GM12878 (cell line): ENCODE data around the gene TBXA2R. TPM values are rescaled to one million over a fixed set of nuclear protein-coding genes. Genes with fewer than 3 reads are reported as not detected.

ENCODE experiments used
- ATAC-seq: fragments of 200-7000 bp; cut with Tn5 transposase; 3 replicates; pipeline ENCODE4 v1.9.1; 2020; ENCODE audit warnings: mild to moderate bottlenecking, moderate library complexity
- BruUV-seq: library from RNA; stranded (reverse); fragments of 400-500 nt; replicated peaks from 2 replicates; lab custom pipeline; 2021; lab: Mats Ljungman, UMichigan
- CTCF ChIA-PET: fragments of 300-600 bp; sonication (Branson Sonifier 250); formaldehyde crosslinking; extraction: SDS; loops from one replicate; lab custom pipeline; 2021; ENCODE audit warnings: inconsistent platforms; lab: Yijun Ruan, JAX
- POLR2A ChIA-PET: fragments of 350-600 bp; formaldehyde crosslinking; extraction: SDS; loops from one replicate; lab custom pipeline; 2021; ENCODE audit warnings: inconsistent platforms; lab: Charles Lee
- RAD21 ChIA-PET: fragments of 300-600 bp; sonication (Branson Sonifier 250); formaldehyde crosslinking; loops from one replicate; lab custom pipeline; 2023; ENCODE audit warnings: antibody characterized with exemption; ENCODE audit not compliant: unreplicated experiment; lab: Charles Lee
- SMC1A ChIA-PET: fragments of 300-600 bp; sonication (Branson Sonifier 250); formaldehyde crosslinking; loops from one replicate; lab custom pipeline; 2023; ENCODE audit not compliant: unreplicated experiment, uncharacterized antibody; lab: Charles Lee
- DNase-seq: peaks from one replicate; pipeline ENCODE4 v3.0.0-alpha.2; 2011; ENCODE audit warnings: low read depth, low spot score
- FAIRE-seq: peaks from 3 replicates; lab custom pipeline; 2011; peaks lifted over from hg19 to GRCh38; lab: Jason Lieb, UNC
- H2AFZ ChIP-seq: 2 replicates; pipeline ENCODE4 v1.6.0; 2011; ENCODE audit warnings: low read depth, low read length, control low read depth; ENCODE audit not compliant: control insufficient read depth
- H3K27ac ChIP-seq: 2 replicates; pipeline ENCODE4 v1.5.1; 2011; ENCODE audit warnings: control low read depth; ENCODE audit not compliant: control insufficient read depth, insufficient read depth
- H3K27me3 ChIP-seq, 2 experiments: replicated peaks in 1 of 2; 2 replicates each; pipeline versions ENCODE4 v1.6.0 to v1.6.1; 2011; ENCODE audit warnings: low read length in 1 of 2; ENCODE audit not compliant: control insufficient read depth in 2 of 2, insufficient read depth in 2 of 2
- H3K36me3 ChIP-seq, 2 experiments: 2 replicates each; pipeline ENCODE4 v1.5.1; 2011; ENCODE audit warnings: low read length in 1 of 2; ENCODE audit not compliant: control insufficient read depth in 2 of 2, insufficient read depth in 2 of 2
- H3K4me1 ChIP-seq: 2 replicates; pipeline ENCODE4 v1.6.1; 2011; ENCODE audit warnings: mild to moderate bottlenecking, low read length, moderate library complexity, mixed read lengths; ENCODE audit not compliant: control insufficient read depth, insufficient read depth
- H3K4me2 ChIP-seq: 2 replicates; pipeline ENCODE4 v1.6.0; 2011; ENCODE audit warnings: control low read depth; ENCODE audit not compliant: control insufficient read depth, insufficient read depth
- H3K4me3 ChIP-seq: fragments of 200-600 bp; sonication (generic); 2 replicates; pipeline ENCODE4 v1.5.1; 2016
- H3K79me2 ChIP-seq: 2 replicates; pipeline ENCODE4 v1.6.0; 2011; ENCODE audit warnings: low read length; ENCODE audit not compliant: control insufficient read depth, insufficient read depth
- H3K9ac ChIP-seq: 2 replicates; pipeline ENCODE4 v1.8.0; 2011; ENCODE audit warnings: low read length, control low read depth, mixed read lengths; ENCODE audit not compliant: control insufficient read depth, insufficient read depth
- H3K9me3 ChIP-seq: replicated peaks from 3 replicates; pipeline ENCODE4 v1.5.1; 2011; ENCODE audit warnings: mild to moderate bottlenecking, low read length; ENCODE audit not compliant: control insufficient read depth, insufficient read depth
- H4K20me1 ChIP-seq: 2 replicates; pipeline ENCODE4 v1.6.0; 2011; ENCODE audit not compliant: control insufficient read depth, insufficient read depth
- BMI1 ChIP-seq: fragments of 450-650 bp; IDR thresholded peaks from 2 replicates; pipeline ENCODE4 v1.6.1; 2016; ENCODE audit warnings: mild to moderate bottlenecking, moderate library complexity, borderline replicate concordance
- BRCA1 ChIP-seq: IDR thresholded peaks from 2 replicates; pipeline ENCODE4 v1.6.1; 2011; ENCODE audit warnings: low read depth, low read length, improper control_type of control experiment
- CEBPB ChIP-seq, 2 experiments: fragments of 150-350 bp in 1 of 2; IDR thresholded peaks; 2 replicates each; pipeline ENCODE4 v1.6.1; 2012 to 2014; ENCODE audit warnings: low read depth in 2 of 2, low read length in 2 of 2, borderline replicate concordance in 1 of 2, inconsistent platforms in 1 of 2
- CTCF ChIP-seq, 3 experiments: IDR thresholded peaks in 2 of 3; conservative IDR thresholded peaks in 1 of 3; 2 replicates each; pipeline ENCODE4 v1.5.1; 2011; ENCODE audit warnings: low read depth in 3 of 3, low read length in 3 of 3, mild to moderate bottlenecking in 3 of 3, control low read depth in 2 of 3, moderate library complexity in 2 of 3, inconsistent platforms in 1 of 3, mixed read lengths in 1 of 3; ENCODE audit not compliant: control insufficient read depth in 2 of 3, insufficient read depth in 1 of 3; ENCODE audit errors: extremely low read depth in 1 of 3
- E4F1 ChIP-seq: fragments of 450-650 bp; IDR thresholded peaks from 2 replicates; pipeline ENCODE4 v1.6.1; 2018; ENCODE audit warnings: borderline replicate concordance, mild to moderate bottlenecking; ENCODE audit not compliant: partially characterized antibody
- FOXK2 ChIP-seq: fragments of 450-650 bp; IDR thresholded peaks from 2 replicates; pipeline ENCODE4 v1.6.1; 2017; ENCODE audit warnings: mild to moderate bottlenecking, moderate library complexity
- IRF5 ChIP-seq: fragments of 450-650 bp; IDR thresholded peaks from 2 replicates; pipeline ENCODE4 v1.6.1; 2017; ENCODE audit warnings: borderline replicate concordance
- MAX ChIP-seq: IDR thresholded peaks from 2 replicates; pipeline ENCODE4 v1.6.1; 2012; ENCODE audit warnings: low read depth, low read length, improper control_type of control experiment
- MTA2 ChIP-seq: fragments of 450-650 bp; IDR thresholded peaks from 2 replicates; pipeline ENCODE4 v1.6.1; 2016; ENCODE audit warnings: low read depth, mild to moderate bottlenecking, moderate library complexity
- RAD51 ChIP-seq: fragments of 450-650 bp; IDR thresholded peaks from 2 replicates; pipeline ENCODE4 v1.6.1; 2016; ENCODE audit warnings: moderate library complexity, mild to moderate bottlenecking, inconsistent platforms
- RELA ChIP-seq: fragments of 450-650 bp; IDR thresholded peaks from 2 replicates; pipeline ENCODE4 v1.8.0; 2014; ENCODE audit warnings: borderline replicate concordance; ENCODE audit not compliant: partially characterized antibody
- RELB ChIP-seq: fragments of 450-650 bp; IDR thresholded peaks from 2 replicates; pipeline ENCODE4 v1.6.1; 2017; ENCODE audit warnings: low read depth, mild to moderate bottlenecking, moderate library complexity
- SREBF1 ChIP-seq: IDR thresholded peaks from 2 replicates; pipeline ENCODE4 v1.6.1; 2012; ENCODE audit warnings: mild to moderate bottlenecking, low read length
- TCF3 ChIP-seq: IDR thresholded peaks from 2 replicates; pipeline ENCODE4 v1.6.1; 2012; ENCODE audit warnings: low read depth, mild to moderate bottlenecking, low read length, borderline replicate concordance; ENCODE audit not compliant: insufficient read depth
- YBX1 ChIP-seq: fragments of 450-650 bp; IDR thresholded peaks from 2 replicates; pipeline ENCODE4 v1.6.1; 2016; ENCODE audit warnings: antibody characterized with exemption
- ZNF217 ChIP-seq: fragments of 450-650 bp; IDR thresholded peaks from 2 replicates; pipeline ENCODE4 v1.6.1; 2017; ENCODE audit warnings: antibody characterized with exemption, mild to moderate bottlenecking
- WGBS: methylation state at CpG from one replicate; pipeline ENCODE4 v1.1.6; 2016; ENCODE audit warnings: low lambda C conversion rate; ENCODE audit not compliant: insufficient replicate concordance, insufficient coverage; ENCODE audit errors: missing lambda C conversion rate; 5-methylcytosine and 5-hydroxymethylcytosine counted together
- in situ Hi-C: fragments of 300-500 bp; cut with MboI; formaldehyde crosslinking; loops from 9 replicates; pipeline ENCODE4 v1.14.3; 2018; ENCODE audit warnings: mixed read lengths
- intact Hi-C: fragments of 100-400 bp; cut with micrococcal nuclease; formaldehyde crosslinking; loops from one replicate; pipeline ENCODE4 v1.14.2; 2022; ENCODE audit not compliant: unreplicated experiment
- polyA plus RNA-seq, 11 experiments: library from polyadenylated mRNA; depleted of rRNA in 4 of 11; unstranded in 6 of 11; stranded (reverse) in 5 of 11; fragments of >200 nt; fragmentation: Nextera tagmentation in 4 of 11; fragmentation: Illumina TruSeq in 1 of 11; extraction: Ambion mirVana in 4 of 11; extraction: Trizol in 1 of 11; gene quantifications; 1 replicate in 1 of 11; 2 replicates in 10 of 11; pipeline versions ENCODE4 v1.2.1 to v1.2.3, GENCODE V29; 2011 to 2016; ENCODE audit warnings: inconsistent platforms in 2 of 11, missing spikeins in 2 of 11, low read depth in 1 of 11
- total RNA-seq, 4 experiments: library from RNA; depleted of rRNA in 3 of 4; stranded (reverse); fragments of >200 nt in 3 of 4; fragmentation: Illumina TruSeq in 1 of 4; extraction: Trizol in 1 of 4; gene quantifications; 2 replicates each; pipeline versions ENCODE4 v1.2.1 to v1.2.3, GENCODE V29; 2013 to 2021

TBXA2R gene
- total and polyA plus RNA-seq, 10 of the 15 experiments (the other 5 are each of a cell fraction or from before 2014, with no cell fraction given) = 0.03 TPM; not detected in 8

- SMC1A ChIA-PET = no interaction called here
- Histone ChIP-seq H3K79me2 (no peaks in the 10 kb centered on the region), H3K4me2 (no peak overlapping the region), H3K4me1 (no peaks in the 10 kb centered on the region), H2AFZ (no peak overlapping the region), H4K20me1 (no peaks in the 10 kb centered on the region), H3K27me3 (no peaks in the 10 kb centered on the region), H3K4me3 (no peak overlapping the region), H3K27ac (no peak overlapping the region), H3K36me3 (peaks cover 0 to 3% of the 10 kb centered on the region in 2 experiments; a peak in 1 of 4 replicates), H3K9me3 (no peaks in the 10 kb centered on the region), H3K9ac (no peak overlapping the region)
- 93% methylated on average over 31 of the region's 33 CpGs for WGBS
- FAIRE-seq (no peak), ATAC-seq (no peak), DNase-seq (no peak)
- in situ Hi-C loops (no loop called here), intact Hi-C loops (no loop called here)
- RAD21 ChIA-PET = no interaction called here
- CTCF ChIA-PET = no interaction called here
- BruUV-seq = no TSS peak
- POLR2A ChIA-PET = interaction anchor here (0.5 kb wide), 1 partner anchor 169 kb away, joined by 3 read pairs; no protein-coding TSS in a partner anchor
- TF ChIP-seq BRCA1 (no peak), TCF3 (no peak), SREBF1 (no peak), ZNF217 (no peak), YBX1 (no peak), BMI1 (no peak), RELB (no peak), CEBPB (IDR thresholded peaks at IDR 0.05; ENCODE audit: borderline replicate concordance in 1 of 2, low read depth in 2 of 2, low read length in 2 of 2) (no peak), RAD51 (no peak), FOXK2 (no peak), E4F1 (no peak), IRF5 (no peak), CTCF (IDR thresholded peaks at IDR 0.05 in 2 of 3, conservative IDR thresholded peaks at IDR 0.05 in 1 of 3; ENCODE audit: control insufficient read depth in 2 of 3, extremely low read depth in 1 of 3, insufficient read depth in 1 of 3, low read depth in 3 of 3, low read length in 3 of 3) (no peak), RELA (no peak), MAX (no peak), MTA2 (no peak)
These were observed 41.6 kb upstream of the TBXA2R start for GRCh38 chr19:3648037-3648905.
